Measurements from ENCODE around the gene SMC1B. TPM values are rescaled to one million over a fixed set of nuclear protein-coding genes. Genes with fewer than 3 reads are reported as not detected.
"Not testable (repeated sequence)": the region's sequence is repeated elsewhere in the genome, so short reads cannot be mapped to it uniquely, and the experiment has no call there.

The SMC1B gene
- polyA plus RNA-seq, 4 donors: 0.04 to 0.35 TPM; not detected in 2

DNA sequence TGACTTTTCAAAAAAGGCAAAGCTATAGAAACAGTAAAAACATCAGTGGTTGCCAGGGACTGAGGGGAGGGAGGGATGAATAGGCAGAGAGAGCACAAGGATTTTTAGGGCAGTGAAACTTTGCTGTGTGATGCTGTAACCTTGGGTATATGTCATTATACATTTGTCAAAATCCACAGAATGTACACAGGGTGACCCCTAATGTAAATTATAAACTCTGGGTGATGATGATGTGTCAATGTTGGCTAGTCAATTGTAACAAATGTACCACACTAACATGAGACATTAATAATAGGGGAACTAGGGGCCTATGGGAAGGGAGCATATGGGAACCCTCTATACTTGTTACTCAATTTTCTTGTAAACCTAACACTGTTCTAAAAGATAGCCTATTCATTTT, 24.9 kb upstream of the SMC1B start:
- H3K9me3 ChIP-seq (ENCODE audit: control insufficient read depth in 2 of 2, insufficient read depth in 1 of 2, low read depth in 1 of 2, low read length in 1 of 2): no peaks in the 10 kb centered on the region
- H3K4me3 ChIP-seq (ENCODE audit: low read depth in 1 of 3, low read length in 3 of 3): no peak overlapping the region
- H3K36me3 ChIP-seq (ENCODE audit: control insufficient read depth in 3 of 3, insufficient read depth in 2 of 3, low read depth in 1 of 3, low read length in 3 of 3): no peaks in the 10 kb centered on the region
- H3K4me1 ChIP-seq (ENCODE audit: control insufficient read depth in 3 of 3, insufficient read depth in 2 of 3, low read depth in 1 of 3, low read length in 2 of 3): peaks cover 0 to 5% (median 0%) of the 10 kb centered on the region in 3 donors
- no peak for DNase-seq
- H3K27me3 ChIP-seq (ENCODE audit: control insufficient read depth in 3 of 3, insufficient read depth in 3 of 3, low read length in 3 of 3): no peaks in the 10 kb centered on the region
- H3K27ac ChIP-seq (ENCODE audit: low read depth in 1 of 3, low read length in 2 of 3): no peak overlapping the region
- no peak for FAIRE-seq

DNA sequence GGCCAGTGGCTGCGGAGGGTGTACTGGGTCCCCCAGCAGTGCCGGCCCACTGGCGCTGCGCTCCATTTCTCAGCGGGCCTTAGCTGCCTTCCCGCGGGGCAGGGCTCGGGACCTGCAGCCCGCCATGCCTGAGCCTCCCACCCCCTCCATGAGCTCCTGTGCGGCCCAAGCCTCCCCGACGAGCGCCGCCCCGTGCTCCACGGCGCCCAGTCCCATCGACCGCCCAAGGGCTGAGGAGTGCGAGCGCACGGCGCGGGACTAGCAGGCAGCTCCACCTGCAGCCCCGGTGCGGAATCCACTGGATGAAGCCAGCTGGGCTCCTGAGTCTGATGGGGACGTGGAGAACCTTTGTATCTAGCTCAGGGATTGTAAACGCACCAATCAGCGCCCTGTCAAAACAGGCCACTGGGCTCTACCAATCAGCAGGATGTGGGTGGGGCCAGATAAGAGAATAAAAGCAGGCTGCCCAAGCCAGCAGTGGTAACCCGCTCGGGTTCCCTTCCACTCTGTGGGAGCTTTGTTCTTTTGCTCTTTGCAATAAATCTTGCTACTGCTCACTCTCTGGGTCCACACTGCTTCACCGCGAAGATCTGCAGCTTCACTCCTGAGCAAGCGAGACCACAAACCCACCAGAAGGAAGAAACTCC, 23.6 kb upstream of the SMC1B start:
- WGBS, 3 donors: 83 to 92% (median 85%) methylated on average over 28 to 34 of the region's 34 CpGs
- not testable (repeated sequence) for FAIRE-seq

DNA sequence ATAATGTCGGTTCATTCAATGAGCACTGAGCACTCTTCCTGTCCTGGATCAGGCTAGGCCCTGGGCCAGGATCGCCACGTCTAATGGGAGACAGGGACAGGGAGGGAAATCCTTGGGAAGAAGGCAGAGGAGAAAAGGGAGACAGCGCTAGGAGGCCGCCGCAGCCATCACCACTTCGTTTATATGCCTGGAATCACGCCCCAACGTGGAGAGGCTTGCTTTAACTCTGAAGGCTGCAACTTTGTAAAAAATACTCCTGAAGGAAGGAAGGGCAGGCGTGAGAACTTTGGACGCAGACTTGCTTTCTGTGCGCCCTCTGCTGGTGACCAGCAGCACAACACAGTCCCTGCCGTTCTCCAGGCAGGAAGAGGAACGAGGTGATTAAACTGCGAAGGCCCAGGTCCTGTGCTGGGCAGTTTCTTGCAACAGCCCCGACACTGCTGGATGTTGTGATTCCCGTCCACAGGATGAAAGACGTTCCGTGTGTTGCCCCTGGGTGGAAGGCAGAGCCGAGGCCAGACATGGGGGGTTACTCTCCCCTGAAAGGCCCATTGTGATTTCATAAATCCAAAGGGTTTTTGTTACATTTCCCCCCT, 22.2 kb upstream of the SMC1B start:
- 6 to 7% (median 6%) methylated on average over 20 of the region's 20 CpGs for WGBS, 3 donors
- no peaks in the 10 kb centered on the region for H3K9me3 ChIP-seq (ENCODE audit: control insufficient read depth in 2 of 2, insufficient read depth in 1 of 2, low read depth in 1 of 2, low read length in 1 of 2)
- no peak overlapping the region for H3K4me3 ChIP-seq (ENCODE audit: low read depth in 1 of 3, low read length in 3 of 3)
- H3K27ac ChIP-seq (ENCODE audit: low read depth in 1 of 3, low read length in 2 of 3): peak overlapping the region in 2 of 3 donors; percentile 35 to 59
- no peaks in the 10 kb centered on the region for H3K27me3 ChIP-seq (ENCODE audit: control insufficient read depth in 3 of 3, insufficient read depth in 3 of 3, low read length in 3 of 3)
- DNase-seq: peak; percentile 91 to 96
- no peak for FAIRE-seq
- H3K36me3 ChIP-seq (ENCODE audit: control insufficient read depth in 3 of 3, insufficient read depth in 2 of 3, low read depth in 1 of 3, low read length in 3 of 3): no peaks in the 10 kb centered on the region
- peaks cover 0 to 5% (median 0%) of the 10 kb centered on the region in 3 donors for H3K4me1 ChIP-seq (ENCODE audit: control insufficient read depth in 3 of 3, insufficient read depth in 2 of 3, low read depth in 1 of 3, low read length in 2 of 3)

More for the DNA sequence above, 23.6 kb upstream of the SMC1B start:
- not testable (repeated sequence) for H3K4me3 ChIP-seq (ENCODE audit: low read depth in 1 of 3, low read length in 3 of 3); H3K9me3 ChIP-seq (ENCODE audit: control insufficient read depth in 2 of 2, insufficient read depth in 1 of 2, low read depth in 1 of 2, low read length in 1 of 2); H3K4me1 ChIP-seq (ENCODE audit: control insufficient read depth in 3 of 3, insufficient read depth in 2 of 3, low read depth in 1 of 3, low read length in 2 of 3); H3K27me3 ChIP-seq (ENCODE audit: control insufficient read depth in 3 of 3, insufficient read depth in 3 of 3, low read length in 3 of 3); H3K27ac ChIP-seq (ENCODE audit: low read depth in 1 of 3, low read length in 2 of 3); DNase-seq; H3K36me3 ChIP-seq (ENCODE audit: control insufficient read depth in 3 of 3, insufficient read depth in 2 of 3, low read depth in 1 of 3, low read length in 3 of 3)

DNA sequence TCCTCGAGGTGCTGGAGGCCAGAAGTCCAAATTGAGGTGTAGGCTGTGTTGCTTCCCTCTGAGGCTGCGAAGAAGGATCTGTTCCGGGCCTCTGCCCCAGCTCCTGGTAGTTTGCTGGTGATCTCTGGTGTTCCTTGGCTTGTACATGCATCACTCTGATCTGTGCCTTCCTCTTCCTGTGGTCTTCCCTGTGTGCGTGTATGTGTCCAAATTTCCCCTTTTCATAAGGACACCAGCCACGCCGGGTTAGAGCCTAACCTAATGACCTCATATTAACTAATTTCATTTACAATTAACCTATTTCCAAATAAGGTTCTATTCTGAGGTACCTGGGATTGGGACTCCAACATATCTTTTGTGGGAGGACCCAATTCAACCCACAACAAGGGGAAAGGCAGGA, 21.6 kb upstream of the SMC1B start:
- 78 to 88% (median 86%) methylated on average over 6 of the region's 6 CpGs for WGBS, 3 donors
- no peak for FAIRE-seq

DNA sequence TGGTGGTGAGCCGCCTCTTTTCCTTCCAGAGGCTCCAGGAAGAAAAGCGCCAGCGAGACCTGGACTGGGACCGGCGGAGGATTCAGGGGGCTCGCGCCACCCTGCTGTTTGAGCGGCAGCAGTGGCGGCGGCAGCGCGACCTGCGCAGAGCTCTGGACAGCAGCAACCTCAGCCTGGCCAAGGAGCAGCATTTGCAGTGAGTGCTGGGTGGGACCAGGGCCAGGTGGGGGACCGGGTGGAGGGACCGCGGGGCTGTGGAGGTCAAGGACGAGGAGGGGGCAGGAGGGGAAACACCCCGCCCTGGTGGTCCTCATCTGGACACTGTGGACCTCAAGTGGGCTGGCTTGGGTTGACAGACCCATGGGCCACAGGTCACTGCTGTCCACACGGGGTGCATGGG, 17.5 kb upstream of the SMC1B start:
- 87 to 89% (median 87%) methylated on average over 16 to 19 of the region's 19 CpGs for WGBS, 3 donors
- Histone ChIP-seq H3K4me3 (ENCODE audit: low read depth in 1 of 3, low read length in 3 of 3) (no peak overlapping the region), H3K27me3 (ENCODE audit: control insufficient read depth in 3 of 3, insufficient read depth in 3 of 3, low read length in 3 of 3) (no peaks in the 10 kb centered on the region), H3K36me3 (ENCODE audit: control insufficient read depth in 3 of 3, insufficient read depth in 2 of 3, low read depth in 1 of 3, low read length in 3 of 3) (peaks cover 0 to 5% (median 0%) of the 10 kb centered on the region in 3 donors), H3K9me3 (ENCODE audit: control insufficient read depth in 2 of 2, insufficient read depth in 1 of 2, low read depth in 1 of 2, low read length in 1 of 2) (peaks cover 0 to 4% of the 10 kb centered on the region in 2 donors), H3K27ac (ENCODE audit: low read depth in 1 of 3, low read length in 2 of 3) (no peak overlapping the region), H3K4me1 (ENCODE audit: control insufficient read depth in 3 of 3, insufficient read depth in 2 of 3, low read depth in 1 of 3, low read length in 2 of 3) (peaks cover 0 to 5% (median 0%) of the 10 kb centered on the region in 3 donors)
- DNase-seq (no peak), FAIRE-seq (no peak)

More for the DNA sequence above, 21.6 kb upstream of the SMC1B start:
- Histone ChIP-seq H3K9me3 (ENCODE audit: control insufficient read depth in 2 of 2, insufficient read depth in 1 of 2, low read depth in 1 of 2, low read length in 1 of 2) (no peaks in the 10 kb centered on the region), H3K4me3 (ENCODE audit: low read depth in 1 of 3, low read length in 3 of 3) (no peak overlapping the region), H3K27ac (ENCODE audit: low read depth in 1 of 3, low read length in 2 of 3) (peak overlapping the region in 2 of 3 donors; percentile 22 to 59), H3K27me3 (ENCODE audit: control insufficient read depth in 3 of 3, insufficient read depth in 3 of 3, low read length in 3 of 3) (no peaks in the 10 kb centered on the region), H3K36me3 (ENCODE audit: control insufficient read depth in 3 of 3, insufficient read depth in 2 of 3, low read depth in 1 of 3, low read length in 3 of 3) (no peaks in the 10 kb centered on the region), H3K4me1 (ENCODE audit: control insufficient read depth in 3 of 3, insufficient read depth in 2 of 3, low read depth in 1 of 3, low read length in 2 of 3) (peaks cover 0 to 5% (median 0%) of the 10 kb centered on the region in 3 donors)
- no peak for DNase-seq

DNA sequence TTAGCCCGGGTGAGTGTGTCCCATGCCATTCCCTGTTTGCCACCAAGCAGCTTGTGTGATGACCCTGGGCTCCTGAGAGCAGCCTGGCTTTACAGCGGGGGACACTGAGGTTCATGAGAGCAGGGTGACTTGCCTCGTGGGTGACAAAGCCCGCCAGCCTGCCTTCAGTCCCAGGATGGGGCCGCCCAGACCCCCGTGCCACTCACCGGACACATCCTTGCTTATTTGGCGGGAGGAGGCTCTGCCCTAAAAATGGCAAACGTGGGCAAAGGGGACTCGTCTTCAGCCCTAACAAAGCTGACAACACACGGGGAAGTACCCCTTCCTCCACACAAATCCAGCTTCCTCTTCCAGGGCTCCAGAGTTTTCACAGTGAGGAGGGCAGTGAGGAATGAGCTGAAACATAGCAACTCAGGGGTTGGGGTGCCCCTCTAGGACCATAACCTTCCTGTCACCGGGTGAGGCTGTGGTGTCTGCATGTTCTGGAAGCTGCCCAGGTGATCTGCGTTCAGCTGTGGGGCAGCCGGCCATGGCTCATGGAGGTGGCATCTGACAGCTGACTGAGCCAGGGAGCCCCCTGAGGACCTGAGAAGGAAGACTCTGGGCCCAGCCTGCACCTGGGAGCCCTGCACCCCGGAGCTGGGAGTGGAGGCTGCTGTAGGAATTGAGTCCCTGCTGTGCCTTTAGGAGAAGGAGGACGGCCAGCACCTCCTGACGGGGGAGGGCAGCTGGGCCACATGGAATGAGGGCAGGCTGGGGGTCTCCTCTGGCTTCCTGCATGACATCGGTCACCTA, 16.8 kb upstream of the SMC1B start:
- Histone ChIP-seq H3K27ac (ENCODE audit: low read depth in 1 of 3, low read length in 2 of 3) (no peak overlapping the region), H3K4me3 (ENCODE audit: low read depth in 1 of 3, low read length in 3 of 3) (no peak overlapping the region), H3K4me1 (ENCODE audit: control insufficient read depth in 3 of 3, insufficient read depth in 2 of 3, low read depth in 1 of 3, low read length in 2 of 3) (peaks cover 0 to under 1% (median 0%) of the 10 kb centered on the region in 3 donors), H3K36me3 (ENCODE audit: control insufficient read depth in 3 of 3, insufficient read depth in 2 of 3, low read depth in 1 of 3, low read length in 3 of 3) (peaks cover 0 to 5% (median 0%) of the 10 kb centered on the region in 3 donors), H3K9me3 (ENCODE audit: control insufficient read depth in 2 of 2, insufficient read depth in 1 of 2, low read depth in 1 of 2, low read length in 1 of 2) (peaks cover 0 to 4% of the 10 kb centered on the region in 2 donors), H3K27me3 (ENCODE audit: control insufficient read depth in 3 of 3, insufficient read depth in 3 of 3, low read length in 3 of 3) (no peaks in the 10 kb centered on the region)
- 81 to 86% (median 83%) methylated on average over 18 of the region's 18 CpGs for WGBS, 3 donors
- no peak for FAIRE-seq
- DNase-seq: no peak

DNA sequence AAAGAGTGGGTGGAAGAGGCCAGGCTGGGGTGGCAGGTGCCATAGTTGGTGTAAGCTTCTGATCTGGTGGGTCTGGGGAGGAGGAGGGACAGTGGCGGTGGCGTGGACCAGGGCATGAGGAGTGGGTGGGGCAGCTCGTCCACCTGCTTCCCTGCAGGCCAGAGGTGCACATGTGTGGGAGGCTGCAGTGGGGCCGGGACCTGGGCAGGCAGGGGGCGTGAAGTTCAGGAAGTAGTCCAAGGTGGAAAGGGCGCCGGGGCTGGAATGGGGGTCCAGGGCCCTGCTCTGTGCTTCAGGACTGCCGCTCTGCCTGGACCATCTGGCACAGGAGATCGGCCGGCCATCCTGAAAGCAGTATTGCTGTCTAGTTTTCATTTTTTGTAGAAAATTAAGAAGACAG, 16.0 kb upstream of the SMC1B start:
- 75 to 89% (median 76%) methylated on average over 10 of the region's 10 CpGs for WGBS, 3 donors
- H3K27me3 ChIP-seq (ENCODE audit: control insufficient read depth in 3 of 3, insufficient read depth in 3 of 3, low read length in 3 of 3): no peaks in the 10 kb centered on the region
- no peak overlapping the region for H3K27ac ChIP-seq (ENCODE audit: low read depth in 1 of 3, low read length in 2 of 3)
- no peaks in the 10 kb centered on the region for H3K4me1 ChIP-seq (ENCODE audit: control insufficient read depth in 3 of 3, insufficient read depth in 2 of 3, low read depth in 1 of 3, low read length in 2 of 3)
- peaks cover 0 to 5% (median 0%) of the 10 kb centered on the region in 3 donors for H3K36me3 ChIP-seq (ENCODE audit: control insufficient read depth in 3 of 3, insufficient read depth in 2 of 3, low read depth in 1 of 3, low read length in 3 of 3)
- H3K9me3 ChIP-seq (ENCODE audit: control insufficient read depth in 2 of 2, insufficient read depth in 1 of 2, low read depth in 1 of 2, low read length in 1 of 2): peaks cover 0 to 4% of the 10 kb centered on the region in 2 donors
- FAIRE-seq (no peak), DNase-seq (no peak)
- H3K4me3 ChIP-seq (ENCODE audit: low read depth in 1 of 3, low read length in 3 of 3): no peak overlapping the region

All from small intestine (tissue), 7 donors.